Measurements from ENCODE around the gene GARNL3. TPM values are rescaled to one million over a fixed set of nuclear protein-coding genes. Genes with fewer than 3 reads are reported as not detected.

Gene GARNL3
- total and polyA plus RNA-seq, 2 of the 13 experiments (the other 11 are each of a cell fraction or from before 2014, with no cell fraction given): 3.9 to 11.0 TPM

- intact Hi-C loops (cut with micrococcal nuclease; ENCODE audit: unreplicated experiment): loop anchor here (10.0 kb wide), 1 partner anchor 54 kb away; the partner anchor contains the start of gene SLC2A8
- Histone ChIP-seq H3K4me3 (replicated peaks in 1 of 3; ENCODE audit: insufficient read depth in 1 of 3, low read depth in 2 of 3, low read length in 3 of 3) (no peak overlapping the region), H2AFZ (ENCODE audit: low read length) (no peak overlapping the region), H4K20me1 (ENCODE audit: insufficient read depth, low read length) (no peaks in the 10 kb centered on the region), H3K27ac (ENCODE audit: extremely low read length, insufficient read depth, low read length) (no peak overlapping the region), H3K79me2 (ENCODE audit: insufficient read depth, low read length) (no peaks in the 10 kb centered on the region), H3K9ac (ENCODE audit: insufficient read depth, low read depth, low read length) (no peak overlapping the region), H3K36me3 (replicated peaks in 1 of 2; ENCODE audit: control insufficient read depth in 1 of 2, insufficient read depth in 2 of 2, low read length in 2 of 2) (peaks cover 4 to 12% of the 10 kb centered on the region in 2 experiments; a peak in 3 of 5 replicates), H3K9me3 (ENCODE audit: low read length) (no peaks in the 10 kb centered on the region), H3K27me3 (ENCODE audit: control insufficient read depth in 1 of 2, insufficient read depth in 2 of 2, low read length in 2 of 2) (no peaks in the 10 kb centered on the region), H3K4me1 (ENCODE audit: insufficient read depth, low read length) (peaks cover 8% of the 10 kb centered on the region; the same call in 1 of the 2 replicates), H3K4me2 (ENCODE audit: low read depth, low read length) (no peak overlapping the region)
- FAIRE-seq (no peak), ATAC-seq (no peak), DNase-seq (ENCODE audit: low spot score) (no peak)
- ChIA-PET CTCF (ENCODE audit: low intra/inter-chr PET ratio, low total read pairs) (no interaction called here), POLR2A (no interaction called here)
- no TSS peak for BruUV-seq (replicated peaks)
- in situ Hi-C loops (cut with HindIII; ENCODE audit: extremely low pct_ligation_motif_present, low pct_unique_long_range_greater_than_20kb): no loop called here
- 97% methylated on average over 3 of the region's 3 CpGs for WGBS (ENCODE audit: low lambda C conversion rate)
- TF ChIP-seq ZNF547 (CRISPR knock-in tag; IDR thresholded peaks at IDR 0.05) (no peak), PTBP1 (IDR thresholded peaks at IDR 0.05; ENCODE audit: low read depth, low read length, poor library complexity, severe bottlenecking) (no peak), NFKBIZ (CRISPR knock-in tag; IDR thresholded peaks at IDR 0.05) (no peak), FOXO4 (CRISPR knock-in tag; conservative IDR thresholded peaks at IDR 0.05) (no peak), CREBL2 (CRISPR knock-in tag; IDR thresholded peaks at IDR 0.05; ENCODE audit: borderline replicate concordance) (no peak), ZNF143 (CRISPR knock-in tag; IDR thresholded peaks at IDR 0.05) (no peak), ZNF44 (CRISPR knock-in tag; IDR thresholded peaks at IDR 0.05) (no peak), ZHX1 (CRISPR knock-in tag; IDR thresholded peaks at IDR 0.05; ENCODE audit: low read depth) (no peak), ATF1 (CRISPR knock-in tag; IDR thresholded peaks at IDR 0.05) (no peak)
Observed at GRCh38 chr9:127341152-127341551, 76.6 kb downstream of the GARNL3 start.
